UCSD-AML1 (cell line): ENCODE measurements around the gene SLC7A6OS.

Source experiments
- DNase-seq: peaks from one replicate; lab custom pipeline; 2025; ENCODE audit not compliant: unreplicated experiment; lab: John Stamatoyannopoulos, UW

The SLC7A6OS gene

GRCh38 chr16:68310774-68311511, at the start of gene SLC7A6OS, which contains the start of gene PRMT7:
Gene SLC7A6OS, minus strand, starts transcription at chr16:68310946. Its CDS starts 20 bp downstream, at chr16:68310926.
Gene PRMT7, plus strand, starts transcription at chr16:68311019. Its CDS starts 4,961 bp downstream, at chr16:68315980.
- DNase-seq = peak; percentile 92

GRCh38 chr16:68359398-68360191, 48.8 kb upstream of the SLC7A6OS start:
- no peak for DNase-seq

DNA sequence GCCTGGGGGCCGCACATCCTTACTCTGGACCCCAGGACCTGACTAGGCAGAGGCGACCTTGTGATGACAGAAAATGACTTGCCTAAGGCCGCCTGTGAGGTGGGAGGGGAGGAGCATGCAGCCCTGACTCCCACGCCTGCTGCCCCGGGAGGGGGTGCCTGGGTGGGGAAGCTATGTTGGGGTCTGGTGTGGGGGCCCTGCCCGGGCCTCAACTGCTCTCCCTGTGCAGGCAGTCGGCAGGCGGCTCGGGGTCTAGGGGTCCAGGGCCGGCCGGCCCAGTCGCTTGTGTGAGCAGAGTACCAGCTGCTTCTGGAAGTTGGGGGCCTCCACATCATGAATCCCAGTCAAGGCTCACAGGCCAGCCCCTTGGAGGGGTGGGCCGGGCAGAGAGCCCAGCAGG, 48.2 kb upstream of the SLC7A6OS start:
- DNase-seq = no peak

- no peak for DNase-seq
These were observed 47.2 kb upstream of the SLC7A6OS start for GRCh38 chr16:68357923-68358322.

DNA sequence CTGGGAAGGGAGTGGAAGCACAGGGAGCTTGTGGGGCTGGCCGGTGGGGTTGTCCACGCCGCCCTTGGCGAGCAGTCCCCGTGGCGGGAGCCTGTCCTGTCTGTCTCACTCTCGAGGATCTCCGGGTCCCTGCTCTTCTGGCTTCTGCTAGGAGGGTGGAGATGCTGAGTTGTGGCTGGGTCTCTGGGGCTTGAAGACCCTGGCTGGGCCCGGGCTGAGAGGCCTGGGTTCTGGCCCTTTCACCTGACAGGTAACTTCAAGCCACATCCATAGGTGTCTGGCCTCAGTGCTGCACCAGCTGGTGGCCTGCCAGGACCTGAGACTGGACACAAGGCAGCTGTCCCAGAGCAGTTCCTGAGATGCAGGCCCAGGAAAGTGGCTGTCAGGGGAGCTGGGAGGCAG, 46.8 kb upstream of the SLC7A6OS start:
- DNase-seq = no peak

GRCh38 chr16:68356919-68357286, 46.2 kb upstream of the SLC7A6OS start:
- no peak for DNase-seq

DNA sequence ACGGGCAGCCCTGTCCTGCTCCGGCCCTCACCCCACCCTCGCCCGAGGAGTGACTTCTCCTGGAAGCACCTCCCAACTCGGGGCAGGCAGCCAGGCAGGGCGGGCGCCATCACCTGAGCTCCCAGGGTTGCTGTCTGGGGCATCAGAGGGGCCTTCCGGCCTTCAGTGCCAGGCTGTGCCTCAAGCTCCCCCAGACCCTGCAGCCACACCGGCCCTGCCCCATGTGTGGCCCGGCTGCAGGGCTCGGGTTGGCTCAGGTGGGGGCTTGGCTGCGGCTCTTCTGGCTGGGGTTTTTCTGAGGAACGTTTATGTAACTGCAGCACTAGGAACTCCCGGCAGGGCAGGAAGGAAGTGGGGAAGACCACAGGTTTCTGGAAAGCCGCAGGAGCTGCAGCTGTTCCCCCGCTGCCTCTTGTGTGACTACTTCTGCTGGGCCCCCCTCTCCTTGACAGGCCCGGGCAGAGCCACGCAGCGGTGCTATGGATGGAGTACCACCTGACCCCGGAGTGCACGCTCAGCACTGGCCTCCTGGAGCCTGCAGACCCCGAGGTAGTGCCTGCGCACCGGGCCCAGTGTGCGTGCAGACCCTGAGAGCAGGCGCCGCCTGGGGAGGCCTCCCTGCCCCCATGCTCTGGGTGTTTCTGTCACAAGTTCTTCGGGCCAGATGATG, 45.6 kb upstream of the SLC7A6OS start:
- peak; percentile 85 for DNase-seq

DNA sequence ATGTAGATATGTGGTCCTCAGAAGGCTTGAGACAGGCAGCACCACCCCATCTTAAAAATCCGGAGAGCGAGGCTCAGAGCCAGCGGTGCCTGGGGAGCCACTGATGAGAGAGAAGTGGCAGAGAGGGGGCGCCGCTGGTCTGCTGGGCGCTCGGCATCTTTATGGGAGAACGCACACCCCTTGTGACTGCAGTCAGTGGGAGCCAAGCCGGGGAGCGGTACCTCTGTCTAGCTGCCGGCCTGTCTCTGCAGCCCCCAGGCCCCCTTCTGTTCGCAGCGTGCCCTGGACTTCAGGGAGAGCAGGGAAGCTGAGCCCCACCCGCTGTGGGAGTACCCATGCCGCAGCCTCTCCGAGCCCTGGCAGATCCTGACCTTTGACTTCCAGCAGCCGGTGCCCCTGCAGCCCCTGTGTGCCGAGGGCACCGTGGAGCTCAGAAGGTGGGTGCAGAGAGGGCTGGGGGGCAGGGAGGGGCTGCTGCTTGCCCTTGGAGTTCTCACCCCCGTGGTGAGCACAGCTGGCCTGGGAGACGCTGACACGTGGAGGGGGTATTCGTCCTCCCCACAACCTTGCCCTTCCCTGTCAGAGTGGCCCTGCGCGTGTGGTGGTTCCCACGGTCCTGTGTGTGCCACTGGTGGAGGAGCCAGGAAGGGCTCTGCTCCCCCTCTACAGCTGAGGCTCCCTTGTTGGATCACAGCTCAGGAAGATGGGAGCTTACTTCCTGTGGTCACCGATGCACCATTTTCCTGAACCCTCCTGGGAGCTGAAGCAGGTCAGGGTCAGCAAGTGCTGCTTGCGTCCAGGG, 44.9 kb upstream of the SLC7A6OS start:
- DNase-seq = no peak

DNA sequence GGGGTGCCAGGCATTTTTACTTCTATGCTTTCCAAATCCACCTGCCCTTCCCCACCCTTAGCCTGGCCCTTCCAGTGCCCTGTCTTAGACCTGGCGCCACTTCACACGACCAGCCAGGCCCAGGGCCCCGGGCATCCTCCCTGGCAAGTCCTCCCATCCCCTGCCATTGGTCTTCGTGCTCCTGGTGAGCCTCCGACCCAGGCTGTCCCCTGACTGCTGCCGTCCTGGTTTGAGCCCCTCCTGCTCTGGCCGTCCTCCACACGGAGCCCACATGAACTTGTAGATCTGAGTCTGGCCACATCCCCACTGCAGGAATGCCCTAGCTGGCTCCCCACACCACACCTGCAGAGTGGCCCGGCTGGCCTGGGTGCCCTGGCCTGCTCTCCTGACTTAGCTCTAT, 44.1 kb upstream of the SLC7A6OS start:
- DNase-seq = no peak

GRCh38 chr16:68353366-68353765, 42.6 kb upstream of the SLC7A6OS start:
- DNase-seq = no peak

DNA sequence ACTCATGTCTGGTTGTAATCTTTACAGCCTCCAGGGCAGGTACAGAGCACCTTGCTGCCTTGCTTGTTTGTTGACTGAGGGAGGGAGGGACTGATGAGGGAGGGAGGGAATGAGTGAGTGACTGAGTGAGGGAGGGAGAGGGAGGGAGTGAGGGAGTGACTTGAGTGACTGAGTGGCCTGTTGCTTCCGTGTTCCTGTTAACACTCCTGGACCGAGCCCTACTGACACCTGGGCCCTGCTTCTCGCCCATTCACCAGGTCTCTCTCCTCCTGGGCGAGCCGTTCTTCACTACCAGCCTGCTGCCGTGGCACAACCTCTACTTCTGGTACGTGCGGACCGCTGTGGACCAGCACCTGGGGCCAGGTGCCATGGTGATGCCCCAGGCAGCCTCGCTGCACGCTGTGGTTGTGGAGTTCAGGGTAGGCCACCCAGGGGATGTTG, 41.3 kb upstream of the SLC7A6OS start:
- no peak for DNase-seq

GRCh38 chr16:68351463-68351862, 40.7 kb upstream of the SLC7A6OS start:
- no peak for DNase-seq

DNA sequence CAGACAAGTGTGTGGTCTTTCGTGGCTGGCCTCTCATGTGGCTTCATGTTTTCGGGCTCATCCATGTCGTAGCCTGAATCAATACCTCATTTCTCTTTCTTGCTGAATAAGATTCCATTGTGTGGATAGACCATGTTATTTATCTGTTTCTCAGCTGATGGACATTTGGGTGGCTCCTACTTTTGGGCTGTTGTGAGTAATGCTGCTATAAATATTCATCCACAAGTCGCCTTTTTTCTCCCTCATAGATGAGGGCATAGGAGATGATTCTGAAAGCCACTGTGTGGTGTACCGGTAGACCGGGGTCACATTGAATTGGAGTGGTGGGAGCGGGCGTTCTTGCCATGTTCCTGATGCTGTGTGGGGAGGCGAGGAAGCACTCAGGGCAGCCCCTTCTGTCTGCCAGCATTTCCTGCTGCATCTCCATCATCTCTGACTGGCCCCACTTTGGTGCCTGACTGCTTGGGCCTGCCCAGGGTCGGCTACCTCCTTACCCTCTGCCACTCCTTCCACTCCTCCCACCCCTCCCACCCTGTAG, 40.1 kb upstream of the SLC7A6OS start:
- no peak for DNase-seq

- no peak for DNase-seq
These were observed 39.2 kb upstream of the SLC7A6OS start for GRCh38 chr16:68349838-68350410.

DNA sequence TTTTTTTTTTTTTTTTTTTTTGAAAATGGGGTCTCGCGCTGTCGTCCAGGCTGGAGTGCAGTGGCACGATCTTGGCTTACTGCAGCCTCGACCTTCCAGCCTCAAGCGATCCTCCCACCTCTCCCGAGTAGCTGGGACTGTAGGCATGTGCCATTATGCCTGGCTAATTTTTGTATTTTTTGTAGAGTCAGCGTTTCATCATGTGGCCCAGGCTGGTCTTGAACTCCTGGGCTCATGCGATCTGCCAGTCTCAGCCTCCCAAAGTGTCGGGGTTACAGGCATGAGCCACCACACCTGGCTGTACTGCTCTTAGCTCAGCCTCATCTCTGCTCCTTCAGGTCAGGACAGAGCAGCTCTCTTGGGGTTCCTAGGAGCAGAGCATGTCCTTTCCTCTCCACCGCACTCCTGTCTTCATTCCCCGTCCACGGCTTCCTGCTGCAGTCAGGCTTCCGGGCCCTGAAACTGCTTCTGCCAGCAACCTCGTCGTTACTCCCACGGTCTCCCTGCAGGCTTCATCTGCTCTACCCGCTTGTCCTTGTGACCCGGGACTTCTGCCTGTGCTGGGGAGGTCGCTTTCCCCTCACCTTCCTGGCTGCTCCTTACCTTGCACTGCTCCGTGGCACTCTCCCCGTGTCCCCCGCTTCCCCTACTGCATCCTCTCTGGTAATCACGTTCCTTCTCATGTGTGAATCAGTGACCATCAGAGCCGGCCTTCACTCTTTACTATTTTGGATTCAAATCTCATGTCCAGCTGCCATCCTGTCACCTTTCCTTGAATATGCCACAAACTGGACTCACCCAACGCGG, 38.1 kb upstream of the SLC7A6OS start:
- DNase-seq = no peak

GRCh38 chr16:68347605-68348004, 36.9 kb upstream of the SLC7A6OS start:
- no peak for DNase-seq

DNA sequence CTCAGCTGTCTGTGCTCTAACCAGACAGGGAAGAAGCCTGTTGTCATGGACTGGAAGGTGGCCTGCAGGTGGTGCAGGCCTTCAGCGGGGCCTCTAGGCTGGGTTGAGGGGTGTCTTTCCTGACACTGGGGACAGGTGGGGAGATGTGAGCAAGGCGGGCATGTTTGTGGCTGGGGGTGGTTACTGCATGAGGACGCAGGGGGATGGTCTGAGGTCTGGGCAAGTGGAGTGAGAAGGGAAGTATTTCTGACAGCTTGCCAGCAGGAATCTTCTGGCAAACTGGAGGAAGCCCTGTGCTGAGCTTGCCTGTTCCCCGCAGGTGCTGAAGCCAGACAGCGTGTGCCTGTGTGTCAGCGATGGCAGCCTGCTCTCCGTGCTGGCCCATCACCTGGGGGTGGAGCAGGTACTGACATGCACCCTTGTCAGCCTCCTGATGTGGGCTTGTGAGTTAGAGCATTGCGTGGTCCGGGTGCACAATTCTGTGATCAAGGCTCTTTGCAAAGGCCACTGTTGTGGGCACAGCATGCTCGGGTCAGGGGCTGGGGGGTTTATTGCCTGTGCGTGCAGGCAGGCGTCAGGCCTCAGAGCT, 36.2 kb upstream of the SLC7A6OS start:
- DNase-seq = no peak

DNA sequence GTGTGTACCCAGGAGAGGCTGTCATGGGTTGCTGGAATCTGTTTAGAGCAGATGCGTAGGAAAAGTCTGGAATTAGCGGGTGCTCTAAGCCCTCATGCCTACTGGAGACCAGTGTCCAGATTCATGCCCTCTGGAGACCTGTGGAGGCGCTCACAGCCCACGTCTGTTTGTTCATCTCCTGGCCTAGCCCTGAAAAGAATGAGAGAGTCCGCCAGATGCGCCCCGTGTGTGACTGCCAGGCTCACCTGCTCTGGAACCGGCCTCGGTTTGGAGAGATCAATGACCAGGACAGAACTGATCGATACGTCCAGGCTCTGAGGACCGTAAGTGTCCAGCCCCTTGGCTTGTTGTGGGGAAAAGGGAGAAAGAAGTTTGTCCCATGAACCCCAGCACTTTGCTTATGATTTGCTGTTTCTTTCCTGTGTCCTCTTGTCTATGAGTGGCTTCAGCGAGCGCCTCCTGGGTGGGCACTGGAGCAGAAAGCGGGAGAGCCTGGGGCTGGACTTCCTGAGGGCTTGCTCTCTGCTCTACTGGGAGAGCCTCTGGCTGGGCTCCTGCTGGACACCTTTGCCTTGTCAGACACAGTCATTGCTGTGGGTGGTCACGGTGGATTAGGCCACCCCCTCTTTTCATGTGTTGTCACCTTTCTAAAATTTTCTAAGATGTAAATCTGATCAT, 35.4 kb upstream of the SLC7A6OS start:
- DNase-seq = no peak
